Right hindlimb (tissue), 1 donor: Measurements from ENCODE around the gene EGFL8.
"Not testable (repeated sequence)": the region's sequence is repeated elsewhere in the genome, so short reads cannot be mapped to it uniquely, and the experiment has no call there.

Source experiments
- DNase-seq: peaks from one replicate; pipeline ENCODE4 v3.0.0-alpha.2; 2018

Gene EGFL8

GRCh38 chr6:32185681-32186131, 21.3 kb downstream of the EGFL8 start:
- DNase-seq = peak; percentile 79

DNA sequence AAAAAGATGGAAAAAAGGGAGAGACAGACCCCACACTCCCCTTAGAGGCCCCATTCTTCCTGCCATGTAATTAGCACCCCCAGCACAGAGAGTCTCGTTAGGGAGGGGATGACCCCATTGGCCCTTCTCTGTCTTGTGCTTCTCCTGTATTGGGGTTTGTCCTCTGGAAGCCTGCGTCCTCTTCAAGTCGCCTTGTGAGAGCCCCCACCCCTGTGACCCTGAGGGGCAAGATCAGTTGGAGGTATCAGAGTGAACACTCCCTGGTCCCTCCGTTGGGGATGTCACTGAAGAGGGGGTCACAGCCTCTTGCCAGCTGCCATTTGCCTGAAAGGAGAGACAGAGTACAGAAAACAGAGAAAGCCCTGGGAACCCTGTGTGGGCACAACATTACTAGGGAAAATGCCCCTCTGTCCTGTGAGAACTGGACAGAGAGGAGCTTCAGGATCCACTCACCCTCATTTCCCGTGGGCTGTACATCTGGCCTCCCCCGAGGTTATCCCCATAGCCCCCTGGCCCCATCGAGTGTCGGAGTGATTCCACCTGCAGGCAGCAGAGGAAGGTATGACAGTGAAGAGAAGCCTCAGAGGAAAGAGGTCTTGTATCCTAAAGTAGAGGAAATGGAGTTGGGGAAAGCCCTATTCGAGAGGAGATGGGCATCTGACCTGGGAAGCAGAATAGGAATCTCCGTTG, 21.9 kb downstream of the EGFL8 start:
- DNase-seq = not testable (repeated sequence)

DNA sequence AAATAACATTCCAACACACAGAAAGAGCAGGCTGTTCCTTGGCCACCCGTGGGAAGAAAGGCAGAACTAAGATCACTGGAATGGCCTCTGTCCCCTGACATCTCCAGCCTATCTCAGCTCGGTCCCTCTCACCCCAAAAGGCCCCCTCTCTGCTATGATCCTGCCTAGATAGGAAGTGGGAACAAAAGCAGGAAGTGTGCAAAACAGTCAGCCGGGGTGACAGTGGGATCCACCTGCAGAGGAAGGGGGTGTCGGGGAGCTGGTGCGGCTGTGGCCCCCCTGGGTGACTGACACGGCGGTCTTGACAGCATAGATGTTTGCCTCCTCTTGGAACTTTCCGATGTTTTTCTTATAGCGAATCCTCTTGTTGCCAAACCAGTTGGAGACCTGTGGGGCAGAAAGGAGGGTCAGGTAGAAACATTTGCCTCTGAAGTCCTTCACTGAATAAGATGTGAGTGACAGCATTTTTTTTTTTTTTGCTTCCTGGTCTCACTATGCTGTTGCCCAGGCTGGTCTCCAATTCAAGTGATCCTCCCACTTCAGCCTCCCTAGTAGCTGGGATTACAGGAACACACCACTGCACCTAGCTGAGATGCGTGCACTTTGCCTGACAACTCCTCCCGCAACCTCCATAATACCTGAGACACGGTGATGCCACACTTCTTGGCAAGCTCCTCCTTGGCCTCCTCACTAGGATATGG, 22.8 kb downstream of the EGFL8 start:
- DNase-seq = no peak

DNA sequence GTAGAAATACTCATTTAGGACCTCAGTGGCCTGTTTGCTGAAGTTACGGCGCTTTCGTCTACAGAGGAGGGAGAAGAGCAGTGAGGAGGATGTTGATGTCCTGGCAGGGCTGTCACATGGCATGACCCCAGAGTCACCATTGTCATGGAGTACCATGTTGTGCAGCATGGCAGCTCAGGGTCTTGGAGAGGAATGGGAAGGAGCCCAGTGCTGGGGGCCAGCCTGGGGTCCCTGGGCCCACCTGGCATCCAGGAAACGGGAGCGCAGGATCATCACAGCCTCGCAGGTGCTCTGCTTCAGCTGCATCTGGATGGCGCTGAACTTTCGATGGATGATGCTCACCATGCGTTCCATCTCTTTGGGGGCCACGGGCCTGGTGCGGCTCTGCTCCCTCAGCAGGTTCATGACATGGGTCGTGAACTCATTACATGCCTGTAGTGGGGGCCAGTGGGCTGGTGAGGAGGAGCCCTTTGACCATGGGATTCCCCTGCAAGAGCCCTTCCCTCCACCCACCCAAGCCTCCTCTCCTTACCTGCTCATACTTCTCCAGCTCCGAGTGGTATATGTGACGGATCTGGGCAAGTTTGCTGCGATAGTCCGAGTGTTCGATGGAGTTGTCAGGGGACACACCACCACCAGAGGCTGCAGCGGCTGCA, 23.5 kb downstream of the EGFL8 start:
- DNase-seq = not testable (repeated sequence)

DNA sequence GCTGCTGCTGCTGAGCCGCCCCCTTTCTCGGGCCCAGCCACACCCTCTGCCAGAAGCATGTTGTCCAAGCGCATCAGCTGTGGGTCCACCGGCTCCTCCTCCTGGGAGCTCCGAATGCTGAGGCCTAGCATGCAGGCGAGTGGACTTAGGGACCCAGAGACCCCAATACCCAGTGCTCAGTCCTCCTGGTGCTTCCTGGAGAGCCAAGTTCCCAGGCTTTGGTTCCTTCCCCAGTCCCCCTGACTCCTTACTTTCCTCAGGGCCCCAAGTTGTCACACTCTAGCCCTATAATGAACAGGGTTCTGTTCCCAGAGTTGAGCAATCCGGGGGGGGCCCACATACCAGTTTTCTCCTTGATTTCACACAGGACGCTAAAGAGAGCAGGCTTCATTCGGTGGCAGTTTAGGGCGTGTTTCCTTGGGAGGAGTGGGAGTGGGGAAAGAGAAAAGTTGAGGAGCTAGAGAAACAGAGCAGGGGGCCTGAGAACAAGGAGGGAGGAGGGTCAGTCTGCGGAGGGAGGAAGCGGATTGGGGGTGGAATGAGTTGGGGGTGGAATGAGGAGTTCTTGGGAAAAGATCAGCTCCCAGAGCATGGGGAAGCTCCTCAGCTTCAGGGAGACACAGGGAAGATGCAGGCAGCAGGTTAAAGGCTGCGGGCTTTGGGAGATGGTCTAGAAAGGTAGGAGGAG, 24.1 kb downstream of the EGFL8 start:
- peak; percentile 61 for DNase-seq

DNA sequence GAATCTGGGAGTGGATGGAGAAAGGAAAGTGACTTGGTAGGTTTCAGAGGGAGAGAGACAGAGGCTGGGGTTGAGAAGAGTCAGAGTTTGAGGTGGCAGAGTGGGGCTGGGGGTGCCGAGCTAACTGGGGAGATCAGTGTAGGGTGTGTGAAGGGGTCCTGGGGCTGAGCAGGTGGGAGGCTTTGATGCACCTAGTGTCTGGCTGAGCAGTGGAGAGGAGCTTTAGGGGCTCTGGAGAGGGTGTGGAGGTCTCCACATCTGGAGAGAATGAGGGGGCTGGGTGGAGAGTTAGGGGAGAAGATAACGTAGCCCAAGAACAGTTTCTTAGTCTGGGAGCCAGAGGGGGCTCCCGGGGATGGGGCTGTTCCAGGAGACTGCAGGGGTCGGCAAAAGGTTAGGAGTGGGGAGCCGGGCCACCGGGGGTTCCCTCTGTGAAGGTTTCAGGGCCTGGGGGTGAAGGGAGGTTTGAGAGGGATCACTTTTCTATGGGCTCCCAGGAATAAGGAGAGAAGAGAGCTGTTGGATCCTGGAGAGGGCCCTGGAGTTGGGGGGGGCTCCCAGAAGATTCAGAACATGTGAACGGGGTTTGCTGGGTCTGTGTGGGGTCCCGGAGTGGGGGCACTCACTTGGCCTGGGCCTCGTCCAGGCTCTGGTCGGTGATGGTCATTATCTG, 24.8 kb downstream of the EGFL8 start:
- peak; percentile 60 for DNase-seq

- DNase-seq = peak; percentile 67
These were observed 25.3 kb downstream of the EGFL8 start for GRCh38 chr6:32189742-32190053.

DNA sequence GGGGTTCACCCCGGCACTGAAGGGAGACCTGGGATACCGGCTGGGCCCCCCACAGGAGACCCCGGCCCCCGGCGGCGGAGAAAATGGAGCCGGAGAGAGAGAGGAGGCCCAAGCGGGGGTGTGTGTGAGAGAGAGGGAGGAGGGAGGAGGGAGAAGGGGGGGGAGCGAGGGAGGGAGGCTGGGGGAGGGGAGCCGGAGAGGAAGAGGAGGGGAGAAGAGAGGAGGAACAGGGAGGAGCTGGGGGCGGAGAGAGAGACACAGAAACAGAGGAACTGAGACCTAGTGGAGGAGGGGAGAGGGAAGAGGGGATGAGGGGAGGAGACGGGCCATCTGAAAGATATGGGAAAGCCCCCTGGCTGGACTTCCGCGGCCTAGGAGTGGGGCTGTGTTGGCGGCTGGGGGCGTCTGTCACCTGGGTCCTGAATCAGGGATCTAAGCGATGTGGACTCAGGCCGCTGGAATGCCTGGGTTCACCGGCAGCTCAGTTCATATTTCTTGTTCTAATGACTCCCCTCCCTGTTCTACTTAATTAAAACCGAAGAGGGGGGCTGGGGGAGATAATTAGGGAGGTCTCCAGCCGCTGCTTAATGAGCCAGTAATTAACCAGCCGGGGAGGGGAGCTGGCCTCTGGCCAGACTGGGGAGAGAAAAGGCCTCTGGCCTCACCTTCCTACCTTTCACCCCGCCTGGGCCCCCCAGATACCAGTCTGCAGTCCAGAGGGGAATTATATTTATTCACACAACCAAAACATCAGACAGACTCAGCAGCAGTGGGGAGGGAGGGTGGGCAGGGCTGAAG, 25.9 kb downstream of the EGFL8 start, which contains the start of gene PBX2:
Gene PBX2, minus strand, starts transcription at position 149 of the 798 bp plus-strand sequence. CDS start 287 bp downstream, outside the sequence.
- DNase-seq = peak; percentile 97

DNA sequence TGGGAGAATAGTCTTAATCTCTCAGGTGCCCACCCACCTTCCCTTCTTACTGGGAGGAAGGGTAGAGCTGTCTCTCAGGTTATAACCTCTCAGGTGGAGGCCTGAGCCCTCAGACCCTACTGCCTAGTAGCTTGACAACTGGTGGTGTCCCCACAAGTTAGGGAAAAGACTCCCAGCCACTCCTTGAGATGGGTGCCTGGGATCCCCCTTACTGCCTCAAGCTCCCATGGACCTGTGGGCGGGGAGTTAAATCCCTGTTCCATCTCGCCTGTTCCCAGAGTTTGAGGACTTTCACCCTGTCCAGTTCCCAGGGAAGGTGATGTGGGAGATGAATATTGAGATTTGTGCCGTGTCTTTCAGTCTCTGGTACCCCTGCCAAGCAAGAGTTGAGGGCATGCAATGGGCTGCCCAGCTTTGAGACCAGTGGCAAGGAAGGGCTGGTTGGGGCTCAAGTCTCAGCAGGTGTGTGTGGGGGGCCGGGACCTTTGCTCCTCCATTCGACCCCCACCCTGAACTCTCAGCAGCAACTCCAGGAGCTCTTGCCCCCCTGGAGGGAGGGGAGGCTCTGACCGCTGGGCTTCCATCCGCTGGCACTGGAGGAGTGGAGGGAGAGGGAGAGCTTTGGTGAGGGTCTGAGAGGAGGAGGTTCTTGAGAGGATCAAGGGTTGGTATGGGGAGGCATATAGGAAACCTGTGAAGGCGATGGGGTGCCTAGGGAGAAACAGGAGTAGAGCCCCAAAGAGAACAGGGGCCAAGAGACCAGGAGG, 26.7 kb downstream of the EGFL8 start:
- no peak for DNase-seq

DNA sequence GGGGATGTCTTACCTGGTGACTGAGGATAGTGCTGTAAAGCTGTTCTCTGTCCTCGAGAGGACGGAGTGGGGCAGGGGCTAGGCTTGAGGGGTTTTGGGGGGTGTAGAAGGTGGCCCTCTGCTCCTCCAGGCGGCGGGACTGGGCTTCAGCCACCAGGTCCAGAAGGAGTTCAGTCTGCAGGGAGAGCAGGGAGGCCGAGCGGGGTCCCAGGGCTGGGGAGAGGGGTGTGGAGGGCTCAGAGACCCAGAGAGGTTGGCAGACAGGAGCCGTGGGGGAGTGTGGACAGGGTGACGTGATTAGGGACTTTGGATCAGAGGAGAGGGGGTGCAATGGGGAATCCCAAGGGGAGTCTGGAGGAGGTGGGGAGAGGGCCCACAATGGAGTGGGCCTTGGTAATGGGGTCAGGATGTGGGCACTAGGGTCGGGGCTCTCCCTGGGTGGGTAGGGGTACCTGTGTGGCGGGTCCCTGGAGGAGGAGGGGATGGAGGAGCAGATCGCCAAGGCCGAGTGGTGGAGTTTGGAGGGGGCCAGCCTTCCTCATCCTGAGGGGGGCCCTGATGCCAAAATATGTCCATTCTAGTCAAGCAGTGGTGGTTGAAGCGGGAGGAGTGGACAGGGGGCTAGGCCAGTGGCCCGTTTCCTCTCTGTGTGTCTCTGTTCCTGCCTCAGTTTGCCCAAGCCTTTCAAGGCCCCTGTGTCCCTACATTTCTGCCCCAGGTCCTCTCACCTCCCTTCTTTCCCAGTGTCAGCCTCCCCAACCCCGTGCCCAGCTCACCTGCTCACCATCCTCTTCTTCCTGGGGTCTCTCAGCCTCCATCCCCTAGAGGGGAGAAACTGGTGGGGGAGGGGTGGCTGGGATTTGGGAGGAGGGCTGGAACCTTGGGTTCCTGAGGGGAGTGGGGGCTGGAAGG, 27.6 kb downstream of the EGFL8 start:
- DNase-seq = no peak

GRCh38 chr6:32192608-32193039, 28.2 kb downstream of the EGFL8 start, which contains the start of gene GPSM3:
GPSM3 (minus strand) TSS chr6:32192643; CDS start chr6:32192513, 130 bp downstream.
- DNase-seq = peak; percentile 58

DNA sequence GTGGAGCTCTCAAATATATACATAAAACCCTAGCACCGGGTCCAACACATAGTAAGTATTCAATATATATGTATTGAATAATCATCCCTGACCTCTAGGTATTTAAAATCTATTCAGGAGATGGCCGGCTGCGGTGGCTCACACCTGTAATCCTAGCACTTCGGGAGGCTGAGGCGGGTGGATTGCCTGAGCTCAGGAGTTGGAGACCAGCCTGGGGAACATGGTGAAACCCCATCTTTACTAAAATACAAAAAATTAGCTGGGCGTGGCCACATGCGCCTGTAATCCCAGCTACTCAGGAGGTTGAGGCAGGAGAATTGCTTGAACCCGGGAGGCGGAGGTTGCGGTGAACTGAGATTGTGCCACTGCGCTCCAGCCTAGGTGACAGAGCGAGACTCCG, 28.7 kb downstream of the EGFL8 start:
- not testable (repeated sequence) for DNase-seq

GRCh38 chr6:32194388-32194787, 30.0 kb downstream of the EGFL8 start:
- DNase-seq = no peak

GRCh38 chr6:32194825-32195651, 30.6 kb downstream of the EGFL8 start:
- peak; percentile 57 for DNase-seq

DNA sequence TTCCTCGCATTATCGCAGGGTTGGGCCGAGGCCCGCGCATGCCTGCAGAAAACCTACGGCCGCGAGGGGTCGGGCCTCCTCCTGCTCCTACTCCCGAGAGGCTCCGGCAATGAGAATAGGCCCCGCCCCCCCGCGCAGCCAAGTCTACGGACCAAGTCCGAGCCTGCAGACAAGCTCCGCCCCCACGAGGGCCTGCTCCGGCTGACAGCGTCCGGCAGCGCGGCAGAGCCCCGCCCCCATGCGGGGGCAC, 31.2 kb downstream of the EGFL8 start:
- DNase-seq = peak; percentile 100

DNA sequence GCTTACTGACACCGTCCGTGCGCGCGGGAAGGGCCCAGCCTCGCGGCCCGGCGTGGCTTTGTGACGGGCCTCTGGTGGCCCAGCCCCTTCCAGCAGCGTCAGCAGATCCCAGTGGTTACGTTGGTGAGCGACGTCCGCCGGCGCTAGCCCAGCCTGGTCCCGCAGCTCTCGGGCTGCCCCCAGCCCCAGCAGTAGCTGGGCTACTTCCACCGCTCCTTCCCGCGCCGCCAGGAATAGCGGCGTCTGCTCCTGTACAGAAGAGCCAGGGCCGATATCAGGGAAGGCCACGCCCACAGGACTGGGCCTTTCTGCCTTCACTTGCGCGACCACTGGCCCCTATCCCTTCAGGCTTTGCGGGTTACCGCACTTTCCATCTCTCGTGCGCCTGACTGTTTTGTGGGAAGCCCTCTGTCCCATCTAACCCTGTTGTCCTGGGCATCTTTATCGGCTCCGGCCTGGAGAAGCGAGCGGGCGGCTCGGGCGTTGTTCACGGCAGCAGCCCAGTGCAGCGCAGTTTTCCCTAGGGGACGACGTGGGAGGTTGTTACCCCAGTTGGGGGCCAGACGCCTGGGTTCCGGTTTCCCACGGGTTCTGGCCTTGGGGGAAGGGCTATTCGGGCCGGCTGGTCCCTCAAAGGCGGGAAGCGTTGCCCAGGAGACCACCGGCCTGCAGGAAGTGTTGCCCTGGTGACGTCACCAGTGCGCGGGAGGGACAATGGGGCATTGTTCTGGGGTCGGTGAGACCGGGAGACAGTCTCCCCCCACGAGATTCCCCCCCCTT, 31.7 kb downstream of the EGFL8 start:
- peak; percentile 96 for DNase-seq

DNA sequence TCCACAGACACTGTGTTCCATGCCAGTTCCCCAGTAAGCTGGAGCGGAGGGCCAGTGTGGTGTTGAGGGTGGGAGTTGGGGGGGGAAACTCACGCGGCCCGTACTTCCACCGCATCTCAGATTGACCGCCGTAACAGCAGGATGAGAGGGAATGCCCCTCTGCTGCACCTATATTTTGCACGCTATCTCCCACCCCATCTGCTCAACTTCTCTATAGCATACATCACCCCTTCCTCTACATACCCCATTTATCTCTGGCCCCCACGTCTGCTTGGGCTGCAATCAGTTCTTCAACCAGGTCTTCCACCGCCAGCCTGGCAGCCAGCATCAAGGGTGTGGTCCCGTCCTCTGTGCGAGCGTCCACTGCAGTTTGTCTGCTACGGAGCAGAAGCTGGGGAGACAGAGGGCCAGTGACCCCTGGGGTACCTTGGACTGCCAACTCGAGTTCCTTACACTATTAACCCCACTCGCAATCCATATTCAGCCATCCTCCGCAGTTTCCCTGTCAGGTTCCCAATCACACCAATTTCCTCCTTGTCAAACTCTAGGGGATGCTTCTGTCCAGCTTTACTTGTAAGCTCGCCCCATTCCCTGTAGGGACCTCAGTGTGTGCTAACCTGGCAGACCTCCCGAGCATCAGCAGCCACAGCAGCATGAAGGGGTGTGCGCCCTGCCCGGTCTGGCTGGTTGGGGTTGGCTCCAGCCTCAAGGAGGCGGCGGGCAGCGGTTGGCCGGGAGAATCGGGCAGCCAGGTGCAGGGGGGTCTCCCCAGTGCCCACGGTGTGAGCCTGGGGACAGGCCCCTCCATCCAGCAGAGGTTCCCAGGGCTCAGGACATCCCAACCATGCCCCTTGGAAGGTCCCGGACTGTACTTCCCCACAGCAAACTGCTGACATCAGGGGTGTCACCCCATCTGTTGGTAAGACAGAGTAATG, 32.6 kb downstream of the EGFL8 start:
- DNase-seq = peak; percentile 62
